ENCODE results near the gene ETV2. TPM values are rescaled to one million over a fixed set of nuclear protein-coding genes. Genes with fewer than 3 reads are reported as not detected.
"Not testable (repeated sequence)": the region's sequence is repeated elsewhere in the genome, so short reads cannot be mapped to it uniquely, and the experiment has no call there.

ETV2 gene, protein sequence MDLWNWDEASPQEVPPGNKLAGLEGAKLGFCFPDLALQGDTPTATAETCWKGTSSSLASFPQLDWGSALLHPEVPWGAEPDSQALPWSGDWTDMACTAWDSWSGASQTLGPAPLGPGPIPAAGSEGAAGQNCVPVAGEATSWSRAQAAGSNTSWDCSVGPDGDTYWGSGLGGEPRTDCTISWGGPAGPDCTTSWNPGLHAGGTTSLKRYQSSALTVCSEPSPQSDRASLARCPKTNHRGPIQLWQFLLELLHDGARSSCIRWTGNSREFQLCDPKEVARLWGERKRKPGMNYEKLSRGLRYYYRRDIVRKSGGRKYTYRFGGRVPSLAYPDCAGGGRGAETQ
- 0.14 to 0.99 TPM (median 0.43 TPM) in 3 replicates for polyA plus RNA-seq
- 0.87 TPM for polyA plus RNA-seq (2011; ENCODE audit: low read depth)
- polyA plus RNA-seq (2011; cell fraction: cytosol; rRNA removed), result 0.32 and 1.1 TPM in 2 replicates
- 0.29 TPM in 1 of 2 replicates, not detected in the other for polyA plus RNA-seq (2011; cell fraction: nucleus; rRNA removed)
- polyA plus RNA-seq (2012; ENCODE audit: low replicate concordance), result 0.39 and 1.4 TPM in 2 replicates
- not detected in 3 replicates for polyA minus RNA-seq
- polyA minus RNA-seq (2011; cell fraction: cytosol; rRNA and poly(A)+ RNA removed), result 3.6 TPM
- not detected in 2 replicates for polyA minus RNA-seq (2011; cell fraction: nucleus; rRNA and poly(A)+ RNA removed)

DNA sequence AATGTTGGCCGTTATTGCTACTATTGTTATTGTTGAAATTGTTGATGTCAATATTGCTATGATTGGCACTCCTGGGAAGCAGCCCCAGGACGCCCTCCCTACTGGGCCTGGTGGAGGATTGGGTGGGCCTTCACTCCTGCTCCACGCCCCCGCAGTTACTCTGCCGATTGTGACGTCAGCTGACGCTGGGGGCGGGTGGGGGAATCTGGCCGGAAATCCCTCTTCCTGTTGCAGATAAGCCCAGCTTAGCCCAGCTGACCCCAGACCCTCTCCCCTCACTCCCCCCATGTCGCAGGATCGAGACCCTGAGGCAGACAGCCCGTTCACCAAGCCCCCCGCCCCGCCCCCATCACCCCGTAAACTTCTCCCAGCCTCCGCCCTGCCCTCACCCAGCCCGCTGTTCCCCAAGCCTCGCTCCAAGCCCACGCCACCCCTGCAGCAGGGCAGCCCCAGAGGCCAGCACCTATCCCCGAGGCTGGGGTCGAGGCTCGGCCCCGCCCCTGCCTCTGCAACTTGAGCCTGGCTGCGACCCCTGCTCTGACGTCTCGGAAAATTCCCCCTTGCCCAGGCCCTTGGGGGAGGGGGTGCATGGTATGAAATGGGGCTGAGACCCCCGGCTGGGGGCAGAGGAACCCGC is at the start of gene ETV2:
ETV2 (plus strand) TSS at position 231 of the 637 bp plus-strand sequence. CDS start 716 bp downstream, outside the sequence.
- dilution Hi-C loops (cut with MboI; ENCODE audit: extremely low pct_ligation_motif_present, low sequenced_read_pairs), result no loop called here
- Histone ChIP-seq H3K79me2 (ENCODE audit: control insufficient read depth, insufficient read depth, low read length) (no peaks in the 10 kb centered on the region), H3K9me3 (ENCODE audit: control insufficient read depth, low read depth, low read length) (no peaks in the 10 kb centered on the region), H3K4me3 (ENCODE audit: control insufficient read depth in 2 of 3, extremely low read depth in 1 of 3, insufficient read depth in 2 of 3, low read depth in 1 of 3, low read length in 3 of 3) (no peak within 1 kb of the TSS), H3K9ac (ENCODE audit: control insufficient read depth, extremely low read depth, insufficient read depth, low read length) (no peak within 1 kb of the TSS), H3K27me3 (ENCODE audit: control insufficient read depth, extremely low read depth, insufficient read depth, low read length) (no peaks in the 10 kb centered on the region), H2AFZ (ENCODE audit: control insufficient read depth, low read length) (no peak within 1 kb of the TSS), H3K4me1 (ENCODE audit: control insufficient read depth, extremely low read depth, insufficient read depth, low read length) (peaks cover 15% of the 10 kb centered on the region), H4K20me1 (ENCODE audit: control insufficient read depth, extremely low read depth, insufficient read depth, low read length) (no peaks in the 10 kb centered on the region), H3K9me1 (ENCODE audit: control insufficient read depth, extremely low read depth, insufficient read depth, low read length) (no peaks in the 10 kb centered on the region), H3K27ac (ENCODE audit: control insufficient read depth, insufficient read depth, low read length) (no peak within 1 kb of the TSS), H3K4me2 (ENCODE audit: control insufficient read depth, extremely low read depth, insufficient read depth, low read depth, low read length) (no peak within 1 kb of the TSS), H3K36me3 (ENCODE audit: control insufficient read depth in 2 of 2, extremely low read depth in 1 of 2, insufficient read depth in 2 of 2, low read length in 2 of 2) (peaks cover 4 to 9% of the 10 kb centered on the region in 2 experiments)
- no peak for FAIRE-seq
- DNase-seq (ENCODE audit: low read depth, low spot score), result no peak
- TF ChIP-seq EZH2 (IDR thresholded peaks at IDR 0.05; ENCODE audit: low read length), result no peak
- TF ChIP-seq, protein P1, sequence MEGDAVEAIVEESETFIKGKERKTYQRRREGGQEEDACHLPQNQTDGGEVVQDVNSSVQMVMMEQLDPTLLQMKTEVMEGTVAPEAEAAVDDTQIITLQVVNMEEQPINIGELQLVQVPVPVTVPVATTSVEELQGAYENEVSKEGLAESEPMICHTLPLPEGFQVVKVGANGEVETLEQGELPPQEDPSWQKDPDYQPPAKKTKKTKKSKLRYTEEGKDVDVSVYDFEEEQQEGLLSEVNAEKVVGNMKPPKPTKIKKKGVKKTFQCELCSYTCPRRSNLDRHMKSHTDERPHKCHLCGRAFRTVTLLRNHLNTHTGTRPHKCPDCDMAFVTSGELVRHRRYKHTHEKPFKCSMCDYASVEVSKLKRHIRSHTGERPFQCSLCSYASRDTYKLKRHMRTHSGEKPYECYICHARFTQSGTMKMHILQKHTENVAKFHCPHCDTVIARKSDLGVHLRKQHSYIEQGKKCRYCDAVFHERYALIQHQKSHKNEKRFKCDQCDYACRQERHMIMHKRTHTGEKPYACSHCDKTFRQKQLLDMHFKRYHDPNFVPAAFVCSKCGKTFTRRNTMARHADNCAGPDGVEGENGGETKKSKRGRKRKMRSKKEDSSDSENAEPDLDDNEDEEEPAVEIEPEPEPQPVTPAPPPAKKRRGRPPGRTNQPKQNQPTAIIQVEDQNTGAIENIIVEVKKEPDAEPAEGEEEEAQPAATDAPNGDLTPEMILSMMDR (optimal IDR thresholded peaks at IDR 0.05 in 1 of 3, IDR thresholded peaks at IDR 0.05 in 1 of 3, conservative IDR thresholded peaks at IDR 0.05 in 1 of 3; ENCODE audit: extremely low read depth in 1 of 3, insufficient read depth in 2 of 3, low read length in 3 of 3), result no peak

DNA sequence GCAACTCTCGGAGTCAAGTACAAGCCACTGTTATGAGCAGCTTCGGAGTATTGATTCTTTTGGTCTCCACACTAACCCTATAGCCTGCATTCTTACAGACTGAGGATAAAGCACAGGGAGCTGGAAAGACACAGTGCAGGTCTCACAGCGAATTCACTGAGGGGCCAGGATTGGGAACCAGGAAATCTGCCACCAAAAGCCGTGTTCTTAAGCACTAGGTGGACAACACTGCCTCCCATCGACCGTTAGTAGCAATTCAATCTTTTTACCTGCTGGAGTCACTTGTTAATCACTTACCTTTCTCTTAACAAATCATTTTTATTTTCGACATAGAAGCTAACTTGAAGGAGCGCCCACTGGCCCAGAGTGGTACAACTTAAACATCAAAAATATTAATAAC is 49.3 kb upstream of the ETV2 start:
- H2AFZ ChIP-seq (ENCODE audit: control insufficient read depth, low read length), result no peak overlapping the region
- dilution Hi-C loops (cut with MboI; ENCODE audit: extremely low pct_ligation_motif_present, low sequenced_read_pairs), result no loop called here
- TF ChIP-seq EZH2 (IDR thresholded peaks at IDR 0.05; ENCODE audit: low read length), result no peak
- TF ChIP-seq, protein P1 (optimal IDR thresholded peaks at IDR 0.05 in 1 of 3, IDR thresholded peaks at IDR 0.05 in 1 of 3, conservative IDR thresholded peaks at IDR 0.05 in 1 of 3; ENCODE audit: extremely low read depth in 1 of 3, insufficient read depth in 2 of 3, low read length in 3 of 3), result peak; percentile 63 to 78 (median 72)
- H3K27me3 ChIP-seq (ENCODE audit: control insufficient read depth, extremely low read depth, insufficient read depth, low read length), result no peaks in the 10 kb centered on the region
- no peaks in the 10 kb centered on the region for H4K20me1 ChIP-seq (ENCODE audit: control insufficient read depth, extremely low read depth, insufficient read depth, low read length)
- no peaks in the 10 kb centered on the region for H3K9me1 ChIP-seq (ENCODE audit: control insufficient read depth, extremely low read depth, insufficient read depth, low read length)
- no peaks in the 10 kb centered on the region for H3K9me3 ChIP-seq (ENCODE audit: control insufficient read depth, low read depth, low read length)
- no peak overlapping the region for H3K27ac ChIP-seq (ENCODE audit: control insufficient read depth, insufficient read depth, low read length)
- H3K4me2 ChIP-seq (ENCODE audit: control insufficient read depth, extremely low read depth, insufficient read depth, low read depth, low read length), result no peak overlapping the region
- DNase-seq (ENCODE audit: low read depth, low spot score) (no peak), FAIRE-seq (no peak)
- H3K9ac ChIP-seq (ENCODE audit: control insufficient read depth, extremely low read depth, insufficient read depth, low read length), result no peak overlapping the region
- H3K79me2 ChIP-seq (ENCODE audit: control insufficient read depth, insufficient read depth, low read length), result no peaks in the 10 kb centered on the region
- no peak overlapping the region for H3K4me3 ChIP-seq (ENCODE audit: control insufficient read depth in 2 of 3, extremely low read depth in 1 of 3, insufficient read depth in 2 of 3, low read depth in 1 of 3, low read length in 3 of 3)
- H3K4me1 ChIP-seq (ENCODE audit: control insufficient read depth, extremely low read depth, insufficient read depth, low read length), result no peaks in the 10 kb centered on the region
- no peaks in the 10 kb centered on the region for H3K36me3 ChIP-seq (ENCODE audit: control insufficient read depth in 2 of 2, extremely low read depth in 1 of 2, insufficient read depth in 2 of 2, low read length in 2 of 2)

DNA sequence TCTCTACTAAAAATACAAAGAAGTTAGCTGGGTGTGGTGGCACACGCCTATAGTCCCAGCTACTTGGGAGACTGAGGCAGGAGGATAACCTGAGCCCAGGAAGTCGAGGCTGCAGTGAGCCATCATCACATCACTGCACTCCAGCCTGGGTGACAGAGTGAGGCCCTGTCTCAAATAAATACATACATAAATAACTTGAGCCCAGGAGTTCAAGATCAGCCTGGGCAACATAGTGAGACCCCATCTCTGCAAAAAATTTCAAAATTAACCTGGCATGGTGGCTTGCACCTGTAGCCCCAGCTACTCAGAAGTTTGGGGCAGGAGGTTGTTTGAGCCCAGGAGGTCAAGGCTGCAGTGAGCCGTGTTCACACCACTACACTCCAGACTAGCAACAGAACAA is 46.5 kb upstream of the ETV2 start:
- H3K4me2 ChIP-seq (ENCODE audit: control insufficient read depth, extremely low read depth, insufficient read depth, low read depth, low read length); H3K9ac ChIP-seq (ENCODE audit: control insufficient read depth, extremely low read depth, insufficient read depth, low read length); H3K36me3 ChIP-seq (ENCODE audit: control insufficient read depth in 2 of 2, extremely low read depth in 1 of 2, insufficient read depth in 2 of 2, low read length in 2 of 2); H3K4me1 ChIP-seq (ENCODE audit: control insufficient read depth, extremely low read depth, insufficient read depth, low read length); H4K20me1 ChIP-seq (ENCODE audit: control insufficient read depth, extremely low read depth, insufficient read depth, low read length); DNase-seq (ENCODE audit: low read depth, low spot score); FAIRE-seq; H3K9me3 ChIP-seq (ENCODE audit: control insufficient read depth, low read depth, low read length); dilution Hi-C loops (cut with MboI; ENCODE audit: extremely low pct_ligation_motif_present, low sequenced_read_pairs); H3K9me1 ChIP-seq (ENCODE audit: control insufficient read depth, extremely low read depth, insufficient read depth, low read length); H3K27ac ChIP-seq (ENCODE audit: control insufficient read depth, insufficient read depth, low read length); H2AFZ ChIP-seq (ENCODE audit: control insufficient read depth, low read length); H3K27me3 ChIP-seq (ENCODE audit: control insufficient read depth, extremely low read depth, insufficient read depth, low read length); H3K4me3 ChIP-seq (ENCODE audit: control insufficient read depth in 2 of 3, extremely low read depth in 1 of 3, insufficient read depth in 2 of 3, low read depth in 1 of 3, low read length in 3 of 3); H3K79me2 ChIP-seq (ENCODE audit: control insufficient read depth, insufficient read depth, low read length): not testable (repeated sequence)
